HepG2 (cell line): ENCODE results near the gene MRPS25. TPM values are rescaled to one million over a fixed set of nuclear protein-coding genes. Genes with fewer than 3 reads are reported as not detected.
A peak's percentile ranks its signal among the peaks of the same experiment; 100 is the strongest.

ENCODE experiments used
- AKNA ChIP-seq: sonication (generic); formaldehyde crosslinking; IDR thresholded peaks from 2 replicates; pipeline ENCODE4 v1.4.0; 2020; ENCODE audit warnings: missing genetic modification reagents, borderline replicate concordance
- KDM1A ChIP-seq: IDR thresholded peaks from 2 replicates; pipeline ENCODE4 v1.6.1; 2016; ENCODE audit warnings: missing compliant biosample characterization
- MLX ChIP-seq: IDR thresholded peaks from 2 replicates; pipeline ENCODE4 v1.6.1; 2016
- SNAPC2 ChIP-seq: sonication (generic); formaldehyde crosslinking; IDR thresholded peaks from 2 replicates; pipeline ENCODE4 v1.8.1; 2022; ENCODE audit warnings: mild to moderate bottlenecking, missing genetic modification reagents
- TAF15 ChIP-seq: fragments of 200-400 bp; formaldehyde crosslinking; IDR thresholded peaks from one replicate; pipeline ENCODE4 v1.6.1; 2018; ENCODE audit warnings: mild to moderate bottlenecking, low read depth, low read length; ENCODE audit not compliant: poor library complexity, severe bottlenecking
- YY1 ChIP-seq: IDR thresholded peaks from 2 replicates; pipeline ENCODE4 v1.6.1; 2011; ENCODE audit warnings: low read length, low read depth, moderate library complexity, mild to moderate bottlenecking; ENCODE audit not compliant: insufficient read depth, insufficient replicate concordance
- ZBTB38 ChIP-seq: sonication (generic); formaldehyde crosslinking; IDR thresholded peaks from 2 replicates; pipeline ENCODE4 v1.5.1; 2020; ENCODE audit warnings: mild to moderate bottlenecking, missing genetic modification reagents
- ZXDC ChIP-seq: sonication (generic); formaldehyde crosslinking; IDR thresholded peaks from 2 replicates; pipeline ENCODE4 v1.5.0; 2020; ENCODE audit warnings: mild to moderate bottlenecking, missing genetic modification reagents
- polyA plus RNA-seq, 8 experiments: library from polyadenylated mRNA; depleted of rRNA in 3 of 8; stranded (reverse) in 7 of 8; unstranded in 1 of 8; fragments of >200 nt; fragmentation: Illumina TruSeq in 4 of 8; extraction: Trizol in 4 of 8; gene quantifications; 2 replicates each; pipeline versions ENCODE4 v1.2.1 to v1.2.3, GENCODE V29; 2011 to 2016; ENCODE audit warnings: low read depth in 4 of 8, missing spikeins in 1 of 8, mixed read lengths in 1 of 8; ENCODE audit not compliant: insufficient read depth in 1 of 8
- total RNA-seq, 5 experiments: library from RNA; depleted of rRNA; stranded (reverse); fragments of >200 nt; fragmentation: Illumina TruSeq; extraction: Trizol; gene quantifications; 2 replicates each; pipeline ENCODE4 v1.2.3, GENCODE V29; 2016; ENCODE audit warnings: low read depth in 1 of 5
- TF ChIP-seq, protein P1 (sequence below): sonication (generic); formaldehyde crosslinking; conservative IDR thresholded peaks from 2 replicates; pipeline ENCODE4 v1.4.0; 2020; ENCODE audit warnings: missing genetic modification reagents
- TF ChIP-seq, protein P2 (sequence below): sonication (generic); formaldehyde crosslinking; conservative IDR thresholded peaks from 2 replicates; pipeline ENCODE4 v1.8.0; 2022; ENCODE audit warnings: missing genetic modification reagents
- TF ChIP-seq, protein P3 (sequence below): sonication (generic); formaldehyde crosslinking; IDR thresholded peaks from 2 replicates; pipeline ENCODE4 v1.5.0; 2020; ENCODE audit warnings: missing genetic modification reagents
- TF ChIP-seq, protein P4 (sequence below): sonication (generic); formaldehyde crosslinking; IDR thresholded peaks from 2 replicates; pipeline ENCODE4 v1.8.0; 2022; ENCODE audit warnings: missing genetic modification reagents, mild to moderate bottlenecking, moderate library complexity, borderline replicate concordance

Gene MRPS25
- total and polyA plus RNA-seq, 2 of the 13 experiments (the other 11 are each of a cell fraction or from before 2014, with no cell fraction given), result 60.1 to 74.3 TPM

- TF ChIP-seq, protein P1, sequence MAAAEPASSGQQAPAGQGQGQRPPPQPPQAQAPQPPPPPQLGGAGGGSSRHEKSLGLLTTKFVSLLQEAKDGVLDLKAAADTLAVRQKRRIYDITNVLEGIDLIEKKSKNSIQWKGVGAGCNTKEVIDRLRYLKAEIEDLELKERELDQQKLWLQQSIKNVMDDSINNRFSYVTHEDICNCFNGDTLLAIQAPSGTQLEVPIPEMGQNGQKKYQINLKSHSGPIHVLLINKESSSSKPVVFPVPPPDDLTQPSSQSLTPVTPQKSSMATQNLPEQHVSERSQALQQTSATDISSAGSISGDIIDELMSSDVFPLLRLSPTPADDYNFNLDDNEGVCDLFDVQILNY (CRISPR knock-in tag), result no peak
- TF ChIP-seq, protein P2, sequence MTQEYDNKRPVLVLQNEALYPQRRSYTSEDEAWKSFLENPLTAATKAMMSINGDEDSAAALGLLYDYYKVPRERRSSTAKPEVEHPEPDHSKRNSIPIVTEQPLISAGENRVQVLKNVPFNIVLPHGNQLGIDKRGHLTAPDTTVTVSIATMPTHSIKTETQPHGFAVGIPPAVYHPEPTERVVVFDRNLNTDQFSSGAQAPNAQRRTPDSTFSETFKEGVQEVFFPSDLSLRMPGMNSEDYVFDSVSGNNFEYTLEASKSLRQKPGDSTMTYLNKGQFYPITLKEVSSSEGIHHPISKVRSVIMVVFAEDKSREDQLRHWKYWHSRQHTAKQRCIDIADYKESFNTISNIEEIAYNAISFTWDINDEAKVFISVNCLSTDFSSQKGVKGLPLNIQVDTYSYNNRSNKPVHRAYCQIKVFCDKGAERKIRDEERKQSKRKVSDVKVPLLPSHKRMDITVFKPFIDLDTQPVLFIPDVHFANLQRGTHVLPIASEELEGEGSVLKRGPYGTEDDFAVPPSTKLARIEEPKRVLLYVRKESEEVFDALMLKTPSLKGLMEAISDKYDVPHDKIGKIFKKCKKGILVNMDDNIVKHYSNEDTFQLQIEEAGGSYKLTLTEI (CRISPR knock-in tag), result no peak
- TF ChIP-seq KDM1A (CRISPR knock-in tag), result no peak
- TF ChIP-seq, protein P3, sequence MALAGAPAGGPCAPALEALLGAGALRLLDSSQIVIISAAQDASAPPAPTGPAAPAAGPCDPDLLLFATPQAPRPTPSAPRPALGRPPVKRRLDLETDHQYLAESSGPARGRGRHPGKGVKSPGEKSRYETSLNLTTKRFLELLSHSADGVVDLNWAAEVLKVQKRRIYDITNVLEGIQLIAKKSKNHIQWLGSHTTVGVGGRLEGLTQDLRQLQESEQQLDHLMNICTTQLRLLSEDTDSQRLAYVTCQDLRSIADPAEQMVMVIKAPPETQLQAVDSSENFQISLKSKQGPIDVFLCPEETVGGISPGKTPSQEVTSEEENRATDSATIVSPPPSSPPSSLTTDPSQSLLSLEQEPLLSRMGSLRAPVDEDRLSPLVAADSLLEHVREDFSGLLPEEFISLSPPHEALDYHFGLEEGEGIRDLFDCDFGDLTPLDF, result no peak
- TF ChIP-seq SNAPC2 (CRISPR knock-in tag), result peak; percentile 29; the same call in 1 of the 2 replicates
- no peak for TF ChIP-seq ZXDC (CRISPR knock-in tag)
- no peak for TF ChIP-seq TAF15
- TF ChIP-seq, protein P4, sequence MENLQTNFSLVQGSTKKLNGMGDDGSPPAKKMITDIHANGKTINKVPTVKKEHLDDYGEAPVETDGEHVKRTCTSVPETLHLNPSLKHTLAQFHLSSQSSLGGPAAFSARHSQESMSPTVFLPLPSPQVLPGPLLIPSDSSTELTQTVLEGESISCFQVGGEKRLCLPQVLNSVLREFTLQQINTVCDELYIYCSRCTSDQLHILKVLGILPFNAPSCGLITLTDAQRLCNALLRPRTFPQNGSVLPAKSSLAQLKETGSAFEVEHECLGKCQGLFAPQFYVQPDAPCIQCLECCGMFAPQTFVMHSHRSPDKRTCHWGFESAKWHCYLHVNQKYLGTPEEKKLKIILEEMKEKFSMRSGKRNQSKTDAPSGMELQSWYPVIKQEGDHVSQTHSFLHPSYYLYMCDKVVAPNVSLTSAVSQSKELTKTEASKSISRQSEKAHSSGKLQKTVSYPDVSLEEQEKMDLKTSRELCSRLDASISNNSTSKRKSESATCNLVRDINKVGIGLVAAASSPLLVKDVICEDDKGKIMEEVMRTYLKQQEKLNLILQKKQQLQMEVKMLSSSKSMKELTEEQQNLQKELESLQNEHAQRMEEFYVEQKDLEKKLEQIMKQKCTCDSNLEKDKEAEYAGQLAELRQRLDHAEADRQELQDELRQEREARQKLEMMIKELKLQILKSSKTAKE, result peak; percentile 84
- TF ChIP-seq MLX (CRISPR knock-in tag), result peak; percentile 77
- TF ChIP-seq YY1, result no peak
- no peak for TF ChIP-seq AKNA (CRISPR knock-in tag)
- no peak; the same call in 1 of the 2 replicates for TF ChIP-seq ZBTB38 (CRISPR knock-in tag)
Measured at GRCh38 chr3:15107075-15107947, 42.2 kb upstream of the MRPS25 start (continued).
